ENCODE results near the gene AKAP13. TPM values are rescaled to one million over a fixed set of nuclear protein-coding genes. Genes with fewer than 3 reads are reported as not detected.

AKAP13 gene
- total RNA-seq, 1 experiment from 2014 or later: 47.3 TPM

- H3K9ac ChIP-seq (ENCODE audit: extremely low read depth, insufficient read length, low read length): no peak overlapping the region
- H2BK5ac ChIP-seq (ENCODE audit: insufficient read length, low read length): no peak overlapping the region
- H3K4me1 ChIP-seq (ENCODE audit: insufficient read depth, low read length): no peaks in the 10 kb centered on the region
- Mint-ChIP-seq H3K27me3 (ENCODE audit: low read depth) (no peaks in the 10 kb centered on the region), H3K27ac (no peak overlapping the region), H3K36me3 (ENCODE audit: insufficient read depth in 1 of 3, low read depth in 3 of 3) (peaks cover 16 to 52% (median 32%) of the 10 kb centered on the region in 3 experiments; a peak in 6 of 7 replicates), H3K9me3 (no peaks in the 10 kb centered on the region), H3K4me3 (no peak overlapping the region; a peak in 1 of 5 replicates), H3K4me1 (peaks cover 10 to 11% of the 10 kb centered on the region in 2 experiments)
- H2BK20ac ChIP-seq (ENCODE audit: low read depth, low read length, poor library complexity, severe bottlenecking): no peak overlapping the region
- no peak overlapping the region for H2BK15ac ChIP-seq (ENCODE audit: low read depth, low read length)
- H4K5ac ChIP-seq (ENCODE audit: insufficient read length, low read depth, low read length): no peak overlapping the region
- no peak overlapping the region for H3T11ph ChIP-seq (ENCODE audit: low read length)
- H3K4ac ChIP-seq (ENCODE audit: low read depth, low read length): no peak overlapping the region
- no peak overlapping the region for H3K18ac ChIP-seq (ENCODE audit: insufficient read length, low read depth, low read length)
- H3K14ac ChIP-seq (ENCODE audit: insufficient read depth, low read length): no peak overlapping the region; the same call in 1 of the 2 replicates
- H3K27me3 ChIP-seq (ENCODE audit: insufficient read depth, low read length): no peaks in the 10 kb centered on the region
- H3K4me2 ChIP-seq (ENCODE audit: insufficient read depth, insufficient read length, low read length): no peak overlapping the region
- no peak overlapping the region for H2BK120ac ChIP-seq (ENCODE audit: low read depth, low read length, poor library complexity, severe bottlenecking)
- no peaks in the 10 kb centered on the region for H3K79me2 ChIP-seq (ENCODE audit: insufficient read depth, low read length)
- no CpG with 5 or more reads among the region's 21 CpGs for WGBS (ENCODE audit: extremely low coverage, insufficient read length, low lambda C conversion rate)
- H4K8ac ChIP-seq (replicated peaks; ENCODE audit: insufficient read length, low read depth, low read length): no peak overlapping the region
- H2BK12ac ChIP-seq (ENCODE audit: insufficient read length, low read depth, low read length): no peak overlapping the region
- no peak for TF ChIP-seq CTCF (conservative IDR thresholded peaks at IDR 0.05)
- no peaks in the 10 kb centered on the region for H3K9me3 ChIP-seq (ENCODE audit: control insufficient read depth, low read depth, low read length)
- no peak for DNase-seq
- no peak overlapping the region for H3K23ac ChIP-seq (ENCODE audit: insufficient read length, low read depth, low read length)
- no peak overlapping the region for H3K56ac ChIP-seq (ENCODE audit: insufficient read length, low read depth, low read length)
- no peak overlapping the region for H2AFZ ChIP-seq (ENCODE audit: low read length)
- no peaks in the 10 kb centered on the region for H4K20me1 ChIP-seq (ENCODE audit: control insufficient read depth, insufficient read depth, insufficient read length)
- H3K79me1 ChIP-seq (ENCODE audit: insufficient read depth, low read depth, low read length, poor library complexity, severe bottlenecking): no peaks in the 10 kb centered on the region
- H2AK5ac ChIP-seq (ENCODE audit: insufficient read length, low read length): no peak overlapping the region
- no peaks in the 10 kb centered on the region for H3K23me2 ChIP-seq (ENCODE audit: insufficient read length, low read depth, low read length, poor library complexity, severe bottlenecking)
- no peak overlapping the region for H4K91ac ChIP-seq (ENCODE audit: insufficient read length, low read depth, low read length)
- H3K27ac ChIP-seq (ENCODE audit: insufficient read length, low read depth, low read length): no peak overlapping the region
These were observed 378.2 kb downstream of the AKAP13 start for GRCh38 chr15:85758655-85758978.
